Jurkat, Clone E6-1 (cell line): ENCODE results near the gene EXOC4.
"Not testable (repeated sequence)": the region's sequence is repeated elsewhere in the genome, so short reads cannot be mapped to it uniquely, and the experiment has no call there.

Source experiments
- DNase-seq: peaks from one replicate; pipeline ENCODE4 v3.0.0-alpha.2; 2011; ENCODE audit warnings: low read depth, low spot score
- H3K4me3 ChIP-seq: 2 replicates; pipeline ENCODE4 v1.5.1; 2011; ENCODE audit warnings: mild to moderate bottlenecking, low read length, control low read depth, moderate library complexity

EXOC4 gene

DNA sequence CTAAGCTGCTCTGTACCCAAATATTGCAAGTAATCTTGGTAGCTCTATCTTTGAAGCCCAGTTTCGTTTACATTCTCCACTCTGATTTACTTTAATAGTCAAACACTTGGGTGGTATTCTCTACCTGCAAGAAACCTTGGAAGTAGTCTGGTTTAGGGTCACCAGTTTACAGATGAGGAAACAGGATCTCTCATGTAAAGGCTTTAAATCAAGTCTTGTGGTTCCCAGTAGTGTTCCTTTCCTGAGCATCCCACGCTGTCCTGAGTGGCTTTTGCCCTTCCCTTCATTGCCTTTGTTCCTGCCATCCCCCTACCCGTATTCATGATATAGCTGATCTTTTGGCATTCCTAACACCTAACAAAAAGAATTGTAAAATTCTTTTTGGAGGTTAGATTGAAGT, 20.3 kb downstream of the EXOC4 start:
- H3K4me3 ChIP-seq = no peak overlapping the region
- no peak for DNase-seq

DNA sequence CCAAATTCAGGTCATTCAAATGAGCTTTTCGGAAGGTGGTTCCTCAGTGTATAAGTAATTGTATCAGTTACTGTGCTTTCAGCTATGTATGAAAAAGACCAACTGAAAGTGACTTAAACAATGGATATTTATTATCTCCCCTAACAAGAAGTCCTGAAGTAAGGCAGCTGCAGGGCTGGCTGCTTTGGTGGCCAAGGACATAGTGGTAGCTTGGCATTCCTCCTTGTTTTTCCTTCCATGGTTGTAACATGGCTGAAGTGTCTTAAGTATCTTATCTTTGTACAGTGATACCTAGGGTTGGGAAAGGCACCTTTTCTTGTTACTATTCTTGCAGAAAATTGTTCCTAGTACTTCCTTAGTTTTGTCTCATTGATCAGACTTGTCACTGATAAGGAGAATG, 21.4 kb downstream of the EXOC4 start:
- no peak for DNase-seq
- no peak overlapping the region for H3K4me3 ChIP-seq

DNA sequence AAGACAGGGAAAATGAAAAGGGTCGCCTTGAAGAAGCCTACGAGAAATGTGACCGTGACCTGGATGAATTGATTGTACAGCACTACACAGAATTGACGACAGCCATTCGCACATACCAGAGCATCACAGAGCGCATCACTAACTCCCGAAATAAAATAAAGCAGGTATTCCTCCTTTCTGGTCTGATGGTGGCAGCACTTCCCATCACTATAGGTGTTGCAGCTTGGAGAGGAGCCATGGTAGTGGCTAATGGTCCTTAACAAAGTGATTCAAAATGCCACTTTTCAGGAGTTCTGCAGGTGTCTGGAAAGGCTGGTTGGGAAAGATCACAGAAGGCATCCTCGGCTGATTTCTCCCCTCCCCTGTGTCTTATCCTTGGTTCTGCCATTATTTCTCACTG, 22.1 kb downstream of the EXOC4 start:
- H3K4me3 ChIP-seq = no peak overlapping the region
- DNase-seq = no peak

DNA sequence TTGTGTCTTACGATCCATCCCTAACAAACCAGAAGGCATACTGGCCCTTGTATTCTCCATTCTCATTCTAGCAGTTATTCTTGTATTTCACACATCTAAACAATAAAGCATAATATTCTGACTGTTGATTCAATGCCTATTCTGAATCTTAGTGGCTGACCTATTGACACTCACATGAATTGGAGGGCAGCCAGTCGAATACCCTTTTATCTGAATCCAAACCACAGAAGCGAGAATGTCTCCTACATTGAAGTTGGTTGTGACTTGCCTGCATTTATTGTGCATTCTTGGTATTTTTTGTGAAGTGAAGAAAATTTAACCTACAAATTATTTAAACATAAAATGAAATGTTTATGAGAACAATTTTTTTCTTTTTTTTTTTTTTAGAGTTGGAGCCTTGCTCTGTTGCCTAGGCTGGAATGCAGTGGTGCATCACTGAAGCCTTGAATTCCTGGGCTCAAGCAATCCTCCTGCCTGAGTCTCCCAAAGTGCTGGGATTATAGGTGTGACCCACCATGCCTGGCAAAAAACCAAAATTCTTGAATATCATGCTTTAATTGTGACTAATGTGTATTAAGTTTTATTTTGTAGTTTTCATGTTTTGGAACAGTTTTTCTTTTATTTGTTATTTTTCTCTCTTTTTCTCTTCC, 22.7 kb downstream of the EXOC4 start:
- H3K4me3 ChIP-seq = no peak overlapping the region
- DNase-seq = no peak

DNA sequence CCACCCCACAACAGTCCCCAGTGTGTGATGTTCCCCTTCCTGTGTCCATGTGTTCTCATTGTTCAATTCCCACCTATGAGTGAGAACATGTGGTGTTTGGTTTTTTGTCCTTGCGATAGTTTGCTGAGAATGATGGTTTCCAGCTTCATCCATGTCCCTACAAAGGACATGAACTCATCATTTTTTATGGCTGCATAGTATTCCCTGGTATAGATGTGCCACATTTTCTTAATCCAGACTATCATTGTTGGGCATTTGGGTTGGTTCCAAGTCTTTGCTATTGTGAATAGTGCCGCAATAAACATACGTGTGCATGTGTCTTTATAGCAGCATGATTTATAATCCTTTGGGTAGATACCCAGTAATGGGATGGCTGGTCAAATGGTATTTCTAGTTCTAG, 26.1 kb downstream of the EXOC4 start:
- H3K4me3 ChIP-seq, DNase-seq: not testable (repeated sequence)

DNA sequence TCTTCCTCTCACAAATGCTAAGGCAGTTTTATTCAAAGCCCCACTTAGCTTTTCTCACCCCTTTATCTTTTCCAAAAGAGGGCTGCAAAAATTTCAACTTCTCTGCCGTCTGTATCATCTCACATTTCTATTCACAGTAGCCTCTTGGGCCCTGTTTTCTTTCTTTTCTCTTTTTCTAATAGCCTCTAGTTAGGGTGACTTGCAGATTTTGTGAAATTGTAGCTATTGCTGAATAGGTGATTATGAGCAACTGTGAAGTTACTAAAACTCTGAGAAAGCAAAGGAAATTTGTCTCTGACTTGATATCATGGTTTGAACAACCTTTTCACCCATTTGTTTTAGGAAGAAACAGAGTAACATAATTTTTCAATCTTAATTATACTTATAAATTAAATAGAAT, 29.2 kb downstream of the EXOC4 start:
- no peak overlapping the region for H3K4me3 ChIP-seq
- DNase-seq = no peak

DNA sequence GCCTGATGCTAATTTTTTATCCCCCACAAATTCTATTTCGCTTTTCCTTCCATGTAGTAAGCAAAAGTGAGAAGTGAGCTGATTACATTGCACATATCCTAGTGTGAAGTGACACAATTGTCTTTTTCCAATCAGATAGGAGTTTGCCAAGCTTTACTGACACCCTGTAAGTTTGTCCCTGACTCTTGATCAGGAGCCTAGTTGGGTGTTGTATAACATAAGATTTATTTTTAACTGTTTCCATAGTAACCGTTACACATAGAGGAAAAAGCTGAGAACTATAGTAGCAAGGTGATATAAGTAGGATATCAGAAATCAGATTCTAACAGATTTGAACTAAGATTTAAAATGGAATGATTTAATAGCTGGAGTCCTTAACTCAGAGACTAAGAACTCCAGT, 31.2 kb downstream of the EXOC4 start:
- no peak overlapping the region for H3K4me3 ChIP-seq
- DNase-seq = no peak

DNA sequence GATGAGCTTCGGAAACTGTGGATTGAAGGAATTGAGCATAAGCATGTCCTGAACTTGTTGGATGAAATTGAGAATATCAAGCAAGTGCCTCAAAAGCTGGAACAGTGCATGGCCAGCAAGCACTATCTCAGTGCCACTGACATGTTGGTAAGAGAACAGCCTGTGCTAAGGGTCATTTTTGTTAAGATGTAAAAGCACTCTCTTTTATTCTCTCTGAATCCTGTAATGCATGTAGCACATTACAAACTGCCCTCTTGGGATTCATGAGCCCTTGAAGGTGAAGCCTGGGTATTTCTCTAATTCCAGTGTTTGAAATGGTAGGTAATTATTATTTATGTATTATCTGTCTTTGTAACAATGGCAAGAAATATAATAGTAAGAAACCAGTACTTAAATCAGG, 36.1 kb downstream of the EXOC4 start:
- H3K4me3 ChIP-seq = no peak overlapping the region
- no peak for DNase-seq

DNA sequence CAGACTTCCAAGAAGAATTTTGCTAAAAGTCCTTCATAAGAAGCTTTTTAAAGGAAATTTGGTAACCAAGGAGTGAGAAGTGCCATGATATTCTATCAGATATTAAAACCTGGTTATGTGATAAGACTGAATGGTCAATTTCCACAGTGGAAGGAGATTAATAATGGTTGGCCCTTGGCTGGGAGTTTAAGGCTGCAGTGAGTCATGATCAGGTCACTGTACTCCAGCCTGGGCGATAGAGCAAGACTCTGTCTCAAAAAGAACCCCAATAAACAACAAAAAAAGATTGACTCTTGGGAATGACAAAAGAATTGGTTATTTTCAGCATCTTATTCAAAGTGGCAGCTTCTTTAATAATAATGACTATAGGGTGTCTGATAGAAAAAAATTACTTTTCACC, 37.2 kb downstream of the EXOC4 start:
- no peak overlapping the region for H3K4me3 ChIP-seq
- no peak for DNase-seq

DNA sequence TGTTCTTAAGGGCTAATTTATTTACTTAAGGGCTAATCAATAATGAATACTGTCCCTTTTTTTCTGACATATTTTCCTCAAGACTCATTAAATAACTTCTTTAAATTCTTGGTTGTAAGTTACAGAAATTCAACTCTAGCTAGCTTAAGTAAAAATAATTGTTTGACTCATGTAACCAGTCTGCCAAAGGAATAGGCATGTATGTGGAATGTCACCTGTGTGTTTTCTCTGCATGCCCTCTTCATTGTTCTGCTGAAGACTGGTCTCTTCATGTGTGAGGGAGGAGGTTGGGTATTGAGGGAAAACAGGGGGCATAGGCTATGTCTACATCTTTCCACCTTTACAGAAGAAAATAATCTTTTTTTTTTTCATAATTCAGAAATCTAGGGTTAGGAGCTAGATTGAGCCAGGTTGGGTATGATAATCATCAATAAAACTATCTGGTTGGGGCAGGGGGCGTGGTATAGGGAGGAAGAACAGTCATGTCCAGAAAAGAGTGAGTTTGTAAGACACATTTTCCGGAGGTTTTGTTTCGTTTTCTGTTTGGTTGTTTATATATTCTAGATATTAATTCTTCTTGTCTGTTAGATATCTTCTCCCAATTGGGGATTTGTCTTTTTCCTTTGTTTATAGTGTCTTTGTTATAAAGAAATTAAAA, 37.9 kb downstream of the EXOC4 start:
- DNase-seq = no peak
- no peak overlapping the region for H3K4me3 ChIP-seq

DNA sequence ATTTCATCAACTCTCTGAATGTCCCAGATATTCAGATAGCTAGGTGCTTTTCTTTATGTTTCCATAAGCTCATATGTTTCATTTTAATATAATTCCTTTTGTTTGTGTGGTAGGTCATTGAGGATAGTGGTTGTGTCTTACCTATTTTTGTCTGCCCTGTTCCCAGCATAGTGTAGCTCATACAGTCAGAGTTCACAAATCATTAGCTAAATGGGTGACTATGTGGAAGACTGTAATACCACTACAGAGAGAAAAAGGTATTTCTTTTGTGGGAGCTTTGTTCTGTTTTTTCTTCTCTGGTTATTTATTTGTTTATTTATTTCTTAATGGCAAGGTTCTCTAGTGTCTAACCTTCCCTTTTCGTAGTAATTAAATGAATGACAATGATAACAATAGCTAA, 39.8 kb downstream of the EXOC4 start:
- no peak for DNase-seq
- H3K4me3 ChIP-seq = no peak overlapping the region

DNA sequence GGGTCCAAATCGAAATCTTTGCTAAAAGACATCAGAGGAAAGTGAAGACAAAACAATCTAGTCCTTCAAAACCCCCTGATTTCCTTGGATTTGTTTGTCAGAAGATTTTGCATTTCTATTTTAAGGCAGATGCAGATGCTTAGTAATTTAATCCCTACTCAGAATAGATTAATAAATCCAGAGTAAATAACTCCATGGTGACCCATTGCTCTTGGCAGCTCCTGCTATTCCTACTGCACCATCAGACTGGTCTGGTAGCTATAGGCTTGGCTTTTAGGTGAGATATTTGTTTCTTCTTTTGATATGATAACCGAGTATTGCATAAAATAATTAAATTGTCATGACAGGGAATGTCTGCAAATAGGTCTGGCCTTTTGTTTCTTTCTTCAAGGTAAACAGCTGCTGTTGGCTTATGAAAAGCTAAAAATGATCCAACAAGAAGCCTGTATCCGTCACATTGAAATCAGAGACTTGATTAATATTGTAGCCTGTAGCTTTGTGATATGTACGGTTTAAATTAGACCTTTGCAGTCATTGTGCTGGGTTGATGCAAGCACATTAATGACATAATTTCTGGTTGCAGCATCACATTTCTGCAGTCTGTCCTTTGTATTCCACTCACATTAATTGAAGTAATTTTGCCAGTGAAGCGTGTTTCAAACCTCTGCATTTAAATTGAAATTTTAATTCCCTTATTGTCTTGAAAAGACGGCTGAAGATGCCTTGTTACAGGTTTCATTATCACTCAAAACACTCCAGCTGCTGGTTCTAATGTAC, 40.7 kb downstream of the EXOC4 start:
- no peak for DNase-seq
- H3K4me3 ChIP-seq = no peak overlapping the region

DNA sequence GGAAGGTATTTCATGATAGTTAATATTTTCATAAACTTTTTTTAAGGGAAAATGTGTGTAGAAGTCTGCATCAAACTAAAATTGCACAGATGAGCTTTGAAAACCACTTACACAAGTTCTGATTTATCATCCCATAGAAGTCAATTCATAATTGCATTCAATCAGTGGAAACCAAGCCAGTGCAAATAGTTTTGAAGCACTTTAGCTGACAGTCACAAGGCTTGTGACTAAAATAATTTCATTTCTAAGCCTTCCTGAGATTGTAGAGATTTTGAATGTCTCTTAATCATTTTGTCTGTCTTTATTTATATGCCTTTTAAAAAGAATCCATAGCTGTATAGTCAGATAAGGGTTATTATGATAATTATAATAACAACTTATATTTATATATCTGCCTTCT, 41.4 kb downstream of the EXOC4 start:
- H3K4me3 ChIP-seq = no peak overlapping the region
- no peak for DNase-seq

DNA sequence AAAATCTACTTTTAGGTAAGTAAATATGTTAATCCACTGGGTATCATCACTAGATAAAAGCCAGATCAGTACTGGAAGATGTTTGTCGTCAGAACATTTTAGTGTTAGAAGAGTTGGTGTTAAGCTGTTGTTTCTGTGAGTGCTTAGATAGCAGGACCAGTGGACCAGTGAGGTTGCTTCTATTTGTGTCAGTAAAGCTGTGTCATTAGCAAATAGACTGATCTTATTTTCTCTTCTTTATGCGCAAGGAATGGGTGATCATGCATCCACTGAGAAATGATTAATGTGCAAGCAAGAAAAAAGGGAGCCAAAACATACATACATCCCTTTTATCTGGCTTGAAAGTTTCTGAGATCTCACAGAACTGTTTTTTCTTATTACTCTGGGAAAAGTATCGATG, 42.6 kb downstream of the EXOC4 start:
- H3K4me3 ChIP-seq = no peak overlapping the region

DNA sequence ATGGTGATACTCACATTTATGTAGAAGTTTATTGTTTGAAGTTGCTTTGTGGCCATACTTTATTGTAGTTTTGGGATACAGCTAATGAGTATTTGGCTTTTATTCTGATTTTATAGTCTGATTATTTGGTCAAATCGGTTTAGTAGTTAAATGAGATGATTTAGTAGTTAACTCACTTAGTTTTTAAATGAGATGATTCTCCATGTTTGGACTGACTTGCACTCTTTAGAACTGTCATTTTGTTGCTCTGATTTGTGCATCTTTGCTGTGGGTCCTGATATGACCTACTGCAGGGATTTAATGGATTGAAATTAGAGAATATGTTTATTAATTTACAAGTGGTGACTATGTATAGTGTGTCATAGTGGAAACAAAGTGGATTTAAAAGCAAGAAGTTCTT, 44.2 kb downstream of the EXOC4 start:
- DNase-seq = no peak
- no peak overlapping the region for H3K4me3 ChIP-seq

More for the DNA sequence above, 42.6 kb downstream of the EXOC4 start:
- DNase-seq = no peak

DNA sequence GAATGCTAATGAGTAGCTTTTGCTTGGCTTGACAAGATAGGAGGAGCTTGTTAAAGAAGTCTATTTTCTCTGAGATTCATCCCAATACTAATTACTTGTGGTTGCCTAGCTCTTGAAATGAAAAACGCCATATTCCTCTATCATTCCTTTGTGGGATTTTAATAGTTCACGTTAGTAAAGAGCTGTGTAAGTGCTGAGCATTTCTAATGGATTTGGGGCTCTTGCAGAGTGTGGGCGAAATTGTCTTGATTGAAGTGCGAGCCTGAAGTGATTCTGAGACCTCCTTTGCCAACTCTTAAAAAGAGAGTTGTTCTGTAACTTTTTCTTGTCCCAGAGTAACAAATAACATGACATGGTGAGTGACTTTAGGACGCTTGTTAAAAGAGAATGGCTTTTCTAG, 45.2 kb downstream of the EXOC4 start:
- no peak overlapping the region for H3K4me3 ChIP-seq

DNA sequence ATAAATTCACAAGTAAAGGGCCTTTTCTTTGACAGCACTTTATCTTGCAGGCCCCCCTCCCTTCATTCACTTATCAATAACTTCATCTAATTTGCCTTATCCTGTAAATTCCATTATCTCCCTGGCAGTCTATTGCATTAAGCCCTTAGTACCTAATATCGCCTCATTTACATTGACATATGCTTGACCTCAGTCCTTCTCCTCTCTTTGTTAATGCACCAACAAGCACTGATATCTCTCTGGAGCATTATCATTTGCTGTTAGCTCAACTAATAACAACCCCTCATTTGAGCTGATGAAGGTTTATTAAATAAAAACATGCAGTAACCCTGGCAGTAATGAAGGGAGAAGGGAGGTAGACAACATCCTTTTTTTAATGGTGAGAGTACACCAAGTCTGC, 46.8 kb downstream of the EXOC4 start:
- no peak overlapping the region for H3K4me3 ChIP-seq
- DNase-seq = no peak

More for the DNA sequence above, 45.2 kb downstream of the EXOC4 start:
- no peak for DNase-seq

DNA sequence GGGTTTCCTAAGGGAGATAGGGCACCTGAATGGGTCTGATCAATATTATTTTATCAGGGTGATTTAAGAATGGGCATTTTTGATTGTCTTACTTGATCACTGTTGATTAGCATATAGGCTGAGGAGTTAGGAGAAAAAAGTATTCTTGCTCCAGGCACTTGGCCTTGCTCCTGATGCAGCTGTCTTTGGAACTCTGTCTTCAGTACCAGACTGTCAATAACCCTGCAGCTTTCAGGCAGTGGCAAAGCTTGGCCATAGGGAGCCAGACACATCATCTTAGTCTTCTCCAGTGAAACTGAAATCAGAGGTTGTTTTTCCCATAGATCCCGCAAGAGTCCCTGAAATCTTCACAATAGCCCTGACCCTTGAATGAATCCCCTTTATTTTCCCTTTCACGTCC, 47.2 kb downstream of the EXOC4 start:
- no peak for DNase-seq
- no peak overlapping the region for H3K4me3 ChIP-seq

DNA sequence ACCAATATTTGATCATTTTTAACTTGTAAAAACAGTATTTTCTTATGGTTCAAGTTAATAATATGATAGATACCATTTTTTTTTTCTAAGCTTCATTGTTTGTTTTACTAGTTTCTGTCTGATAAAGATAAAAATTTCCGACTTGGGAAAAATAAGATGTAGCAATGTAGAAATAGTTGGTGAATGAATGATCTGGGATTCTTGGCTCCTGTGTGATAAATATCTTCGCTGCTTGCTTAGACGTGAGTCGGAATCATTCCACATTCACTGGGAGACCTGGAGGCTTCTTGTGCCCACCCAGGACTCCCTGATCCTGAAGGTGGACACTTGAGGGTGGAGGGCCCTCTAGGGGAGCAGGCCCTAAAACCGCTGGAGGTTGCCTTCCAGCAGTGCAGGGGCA, 47.9 kb downstream of the EXOC4 start:
- DNase-seq = no peak
- H3K4me3 ChIP-seq = no peak overlapping the region

DNA sequence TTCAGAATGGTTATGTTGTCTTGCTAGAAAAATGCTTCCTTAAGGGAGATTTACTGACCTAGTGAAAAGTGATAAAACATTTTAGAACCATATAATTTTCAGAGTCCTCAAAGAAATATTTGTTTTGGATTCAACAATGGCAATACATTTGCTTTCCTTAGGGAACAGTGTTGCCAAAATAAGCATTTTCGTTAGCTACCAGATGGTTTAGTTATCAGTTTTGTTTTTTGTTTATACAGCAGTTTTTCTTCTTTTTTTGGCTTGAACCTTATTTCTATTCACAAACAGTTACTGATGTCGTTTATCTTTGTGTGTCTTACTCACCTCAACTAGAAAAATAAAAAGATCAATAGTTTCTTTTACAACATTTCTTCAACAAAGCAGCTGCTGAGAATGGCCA, 48.6 kb downstream of the EXOC4 start:
- no peak overlapping the region for H3K4me3 ChIP-seq
- DNase-seq = no peak

DNA sequence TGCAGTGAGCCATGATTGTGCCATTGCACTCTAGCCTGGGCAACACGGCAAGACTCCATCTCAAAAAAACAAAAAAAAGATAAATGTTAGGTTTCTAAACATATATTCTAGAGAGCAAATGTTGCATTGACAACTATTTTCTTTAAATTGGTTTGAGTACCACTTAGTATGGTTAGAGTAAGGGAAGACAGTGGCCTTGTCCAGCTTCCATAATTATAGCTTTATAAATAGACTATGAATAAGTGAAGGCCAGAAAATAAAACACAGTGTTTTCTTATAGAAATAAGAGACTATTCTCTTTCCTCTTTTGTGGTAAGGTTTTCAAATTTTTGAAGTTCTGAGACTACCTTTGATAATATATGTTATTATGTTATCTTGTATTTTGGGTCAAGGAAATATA, 50.5 kb downstream of the EXOC4 start:
- DNase-seq = no peak
- no peak overlapping the region for H3K4me3 ChIP-seq
